Stimulated activated CD4-positive, alpha-beta T cell treated with anti-CD3 and anti-CD28 coated beads, Interleukin-4, amount 100 ng/mL, for 1 hour (primary cell): ENCODE measurements around the gene BACH2.
A peak's percentile ranks its signal among the peaks of the same experiment; 100 is the strongest.
"Not testable (repeated sequence)": the region's sequence is repeated elsewhere in the genome, so short reads cannot be mapped to it uniquely, and the experiment has no call there.

Experiments
- DNase-seq: peaks from one replicate; pipeline ENCODE4 v3.0.0-alpha.2; 2020

Gene BACH2

DNA sequence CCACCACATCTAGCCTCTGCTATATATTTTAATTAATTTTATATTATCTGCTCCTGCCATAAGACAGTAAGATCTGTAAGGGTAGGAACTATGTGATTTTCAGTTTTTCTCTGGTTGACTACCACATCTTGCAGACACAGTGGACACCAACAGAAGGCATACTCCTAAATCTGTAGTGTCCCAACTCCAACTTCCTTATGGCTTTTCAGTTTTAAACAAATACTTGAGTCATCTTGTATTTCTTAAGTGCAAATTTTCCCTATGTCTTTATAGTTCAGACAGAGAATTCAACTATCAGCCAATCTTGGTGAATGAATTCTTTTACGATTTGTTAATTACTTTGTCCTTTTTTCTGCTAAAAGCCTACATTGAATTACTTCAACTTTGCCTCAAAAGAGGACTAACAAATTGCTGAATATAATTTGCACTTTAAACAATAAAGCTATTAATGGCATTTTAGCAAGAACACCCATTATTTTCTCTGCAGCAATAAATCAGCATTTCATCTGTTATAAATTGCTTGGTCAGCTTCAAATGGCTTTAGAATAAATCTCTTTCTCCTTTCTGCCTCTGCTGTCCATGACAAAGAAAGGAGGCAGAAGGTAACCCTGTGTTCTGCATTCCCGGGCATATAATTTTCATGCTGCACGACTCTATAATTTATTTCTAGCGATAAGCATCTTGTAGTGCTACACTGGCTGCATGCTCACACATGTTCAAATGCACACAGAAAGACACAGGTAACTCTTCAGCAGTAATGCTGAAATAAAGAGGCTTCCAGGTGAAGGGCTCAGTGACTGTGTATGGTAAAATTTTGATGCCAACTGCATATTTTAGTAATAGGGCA, 144.8 kb downstream of the BACH2 start:
- DNase-seq = no peak

- no peak for DNase-seq
Observed at GRCh38 chr6:90149280-90149679, 147.4 kb downstream of the BACH2 start.

DNA sequence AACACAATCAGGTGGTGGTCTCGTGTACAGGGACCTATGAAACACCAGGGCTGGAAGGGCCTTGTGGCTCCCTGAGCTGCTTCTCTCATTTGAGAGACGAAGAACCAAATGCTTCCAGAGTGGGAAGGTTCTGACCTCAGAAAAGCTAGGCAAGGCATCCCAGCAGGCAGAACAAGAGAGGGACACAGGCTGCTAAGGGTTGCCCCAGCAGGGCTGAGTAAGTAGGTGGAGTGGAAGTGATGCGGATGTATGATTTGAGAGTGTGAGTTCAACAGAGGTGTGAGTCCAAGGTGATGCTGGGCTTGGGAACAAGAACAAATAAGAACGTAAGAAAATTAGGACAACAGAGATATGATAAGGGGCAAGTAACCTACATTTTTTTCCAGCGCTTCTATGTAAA, 147.8 kb downstream of the BACH2 start:
- DNase-seq = no peak

- DNase-seq = no peak
Observed at GRCh38 chr6:90146921-90147649, 149.6 kb downstream of the BACH2 start.

- no peak for DNase-seq
Observed at GRCh38 chr6:90146024-90146423, 150.6 kb downstream of the BACH2 start.

GRCh38 chr6:90144928-90145555, 151.6 kb downstream of the BACH2 start:
- DNase-seq = no peak

GRCh38 chr6:90144396-90144795, 152.2 kb downstream of the BACH2 start:
- DNase-seq = peak; percentile 56

- DNase-seq = no peak
Observed at GRCh38 chr6:90140683-90141082, 156.0 kb downstream of the BACH2 start.

DNA sequence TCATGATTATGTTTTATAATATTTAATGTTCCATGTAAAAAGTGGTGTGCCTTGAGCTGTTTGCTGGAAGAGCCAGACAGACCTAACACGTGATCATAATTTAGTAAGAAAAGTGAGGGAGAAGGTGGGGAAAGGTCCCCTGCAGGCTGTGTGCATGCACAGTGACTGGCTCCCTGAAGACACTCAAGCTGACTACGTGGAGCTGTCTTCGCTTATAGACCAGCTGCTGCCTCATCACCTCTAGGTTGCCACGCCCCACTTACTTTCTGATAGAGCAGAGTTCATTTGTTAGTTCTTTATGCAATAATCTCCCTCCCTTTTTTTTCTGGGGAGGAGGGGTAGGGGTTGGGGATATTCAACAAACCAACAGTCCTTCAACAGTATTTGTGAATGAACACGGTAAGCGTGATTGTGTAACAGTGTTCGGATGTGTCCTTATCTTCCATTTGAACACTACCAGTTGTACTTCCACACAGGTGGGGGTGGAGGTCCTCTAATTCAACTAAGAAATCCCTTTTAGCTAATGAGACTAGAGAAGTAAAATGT, 157.3 kb downstream of the BACH2 start:
- DNase-seq = no peak

DNA sequence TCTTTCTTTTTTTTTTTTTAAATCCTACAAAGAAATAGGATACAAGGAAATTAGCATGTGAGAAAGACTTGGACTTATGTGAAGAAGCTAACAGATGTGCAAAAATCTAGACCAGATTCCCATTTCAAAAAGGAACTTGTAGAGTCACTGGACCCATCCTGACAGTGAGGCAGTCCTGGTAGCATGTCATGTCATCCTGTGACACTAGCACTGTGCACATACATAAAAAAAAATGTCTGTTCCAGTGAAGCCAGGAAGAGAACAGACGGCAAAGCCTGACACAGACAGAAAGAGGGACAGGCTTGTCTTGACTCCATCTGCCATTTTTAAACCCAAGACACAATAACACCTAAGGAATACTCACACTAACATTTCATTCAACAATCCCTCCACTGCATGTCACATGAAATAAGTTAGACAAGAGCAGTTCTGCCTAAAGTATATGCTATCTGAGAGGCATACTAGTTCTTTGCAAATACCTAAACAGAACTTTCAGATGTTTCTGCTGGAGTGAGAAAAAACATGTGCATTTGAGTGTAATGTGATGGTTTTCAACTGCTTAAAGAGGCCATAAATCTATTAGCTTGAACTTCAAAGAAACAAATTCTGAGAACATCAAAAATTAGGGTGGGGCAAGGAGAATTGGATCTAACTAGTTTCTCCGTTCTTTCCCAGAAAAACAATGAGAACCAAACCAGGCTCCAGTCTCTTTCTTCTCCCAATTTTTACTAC, 159.6 kb downstream of the BACH2 start:
- DNase-seq = no peak

DNA sequence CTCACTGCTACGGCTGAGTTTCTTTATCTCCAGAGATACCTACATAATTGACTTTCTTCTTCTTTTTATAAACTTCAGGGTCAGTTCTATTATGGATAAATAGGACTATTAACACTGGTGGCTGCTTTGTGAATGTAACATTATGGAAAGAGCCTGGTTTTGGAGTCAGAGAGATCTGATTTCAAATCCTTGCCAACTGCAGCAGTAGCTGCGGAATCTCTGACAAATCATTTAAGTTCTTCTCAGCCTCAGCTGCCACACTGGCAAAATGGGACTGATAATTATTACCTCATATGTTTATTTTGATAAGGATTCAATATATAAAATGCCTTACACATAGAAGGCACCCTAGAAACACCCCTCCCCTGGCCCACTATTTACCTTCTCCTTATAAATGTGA, 160.5 kb downstream of the BACH2 start:
- DNase-seq = no peak

DNA sequence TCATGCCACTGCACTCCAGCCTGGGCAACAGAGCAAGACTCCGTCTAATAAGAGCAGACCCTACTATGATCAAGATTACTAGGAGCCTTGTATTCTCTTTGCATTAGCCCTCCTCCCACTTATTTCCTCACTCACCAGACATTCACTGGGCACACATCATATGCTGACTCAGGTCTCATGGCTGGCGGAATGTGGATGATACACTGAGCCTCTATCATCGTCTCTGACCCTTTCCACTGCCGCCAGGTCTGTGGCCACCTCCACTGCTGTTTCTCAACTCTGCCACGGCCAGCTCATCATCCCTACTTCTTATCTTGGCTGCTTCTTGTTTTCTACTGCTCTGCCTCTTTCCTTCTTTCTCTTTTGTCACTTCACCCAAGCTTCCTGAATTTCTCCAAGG, 161.0 kb downstream of the BACH2 start:
- no peak for DNase-seq

DNA sequence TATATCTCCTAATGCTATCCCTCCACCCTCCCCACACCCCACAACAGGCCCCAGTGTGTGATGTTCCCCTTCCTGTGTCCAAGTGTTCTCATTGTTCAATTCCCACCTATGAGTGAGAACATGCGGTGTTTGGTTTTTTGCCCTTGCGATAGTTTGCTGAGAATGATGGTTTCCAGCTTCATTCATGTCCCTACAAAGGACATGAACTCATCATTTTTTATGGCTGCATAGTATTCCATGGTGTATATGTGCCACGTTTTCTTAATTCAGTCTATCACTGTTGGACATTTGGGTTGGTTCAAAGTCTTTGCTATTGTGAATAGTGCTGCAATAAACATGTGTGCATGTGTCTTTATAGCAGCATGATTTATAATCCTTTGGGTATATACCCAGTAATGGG, 163.0 kb downstream of the BACH2 start:
- not testable (repeated sequence) for DNase-seq

GRCh38 chr6:90131614-90132423, 164.8 kb downstream of the BACH2 start:
- DNase-seq = no peak

DNA sequence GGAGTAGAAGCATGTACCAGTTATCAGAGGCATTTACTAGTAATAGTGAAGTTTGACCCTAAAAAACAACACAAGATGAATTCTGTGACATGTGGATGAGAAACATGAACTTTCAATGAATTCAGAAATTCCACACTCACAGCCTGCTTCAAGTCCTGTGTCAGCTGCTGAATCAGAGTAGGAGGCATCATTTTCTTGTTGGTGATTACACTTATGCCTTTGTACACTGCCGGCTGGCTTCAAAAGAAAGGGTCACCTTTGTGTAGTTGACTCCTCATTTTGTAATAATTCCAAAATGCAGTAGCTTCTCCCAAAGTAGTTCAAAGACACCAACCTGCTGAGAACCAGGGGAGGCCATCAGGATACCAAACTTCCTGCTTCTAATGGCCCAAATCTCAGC, 165.5 kb downstream of the BACH2 start:
- no peak for DNase-seq

GRCh38 chr6:90128687-90129086, 168.0 kb downstream of the BACH2 start:
- DNase-seq = not testable (repeated sequence)

DNA sequence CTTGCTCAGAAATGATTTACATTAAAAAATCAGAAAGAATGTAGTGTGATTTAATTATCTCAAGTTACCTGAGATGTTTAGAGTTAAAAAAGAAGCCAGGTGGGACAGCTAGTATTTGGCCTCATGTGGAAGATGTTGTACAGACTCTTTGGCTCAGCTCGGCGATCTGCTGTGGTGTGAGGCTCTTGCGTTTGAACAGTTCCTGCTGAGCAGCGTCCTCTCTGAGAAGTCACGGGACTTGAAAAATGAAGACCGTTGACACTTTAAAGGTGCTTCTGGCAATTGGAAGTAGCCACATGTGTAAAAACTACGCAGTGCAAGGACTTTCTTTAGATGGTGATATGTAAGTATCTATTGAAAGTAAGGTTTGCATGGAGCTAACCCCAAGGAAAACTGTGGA, 169.0 kb downstream of the BACH2 start:
- no peak for DNase-seq

- no peak for DNase-seq
Observed at GRCh38 chr6:90126839-90127238, 169.8 kb downstream of the BACH2 start.

- no peak for DNase-seq
Observed at GRCh38 chr6:90126181-90126580, 170.5 kb downstream of the BACH2 start.

DNA sequence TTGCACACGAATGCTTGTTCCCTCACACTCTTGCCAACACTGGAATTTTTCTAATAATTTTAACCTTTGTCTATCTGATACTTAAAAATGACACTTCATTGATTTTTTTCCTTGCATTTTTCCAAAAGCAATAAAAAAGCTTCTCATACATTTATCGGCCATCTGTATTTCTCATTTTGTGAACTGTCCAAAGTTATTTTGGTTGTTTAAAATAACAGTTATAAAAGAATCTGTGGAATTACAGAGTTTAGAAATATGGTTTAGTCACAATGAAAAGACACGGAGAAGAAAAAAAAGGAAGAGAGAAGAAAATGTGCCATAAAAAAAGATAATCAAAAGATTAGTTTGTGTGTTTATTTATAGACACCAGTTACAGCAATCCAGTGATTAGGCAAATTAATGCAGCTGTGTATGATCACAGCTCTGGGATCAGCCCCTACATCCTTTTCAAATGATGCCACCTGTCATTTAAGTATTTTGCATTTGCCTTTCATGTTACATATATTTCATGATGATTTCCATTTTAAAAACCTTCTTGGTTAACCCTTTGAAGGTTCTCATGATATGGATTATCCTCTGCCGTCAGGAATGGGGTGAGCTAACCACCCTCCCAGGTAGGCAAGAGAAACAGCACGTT, 171.7 kb downstream of the BACH2 start:
- DNase-seq = no peak

GRCh38 chr6:90123831-90124230, 172.8 kb downstream of the BACH2 start:
- peak; percentile 27 for DNase-seq
